H9 (cell line): ENCODE results near the gene GABBR2. TPM values are rescaled to one million over a fixed set of nuclear protein-coding genes. Genes with fewer than 3 reads are reported as not detected.

Experiments
- DNase-seq: peaks from one replicate; pipeline ENCODE4 v3.0.0-alpha.2; 2017
- H2AFZ ChIP-seq: one replicate; pipeline ENCODE4 v1.6.1; 2013; ENCODE audit warnings: mild to moderate bottlenecking, low read length, control low read depth, moderate library complexity
- H2AK5ac ChIP-seq: 2 replicates; pipeline ENCODE4 v1.6.1; 2013; ENCODE audit warnings: low read length, control low read depth, mixed read lengths; ENCODE audit not compliant: insufficient read length
- H2BK120ac ChIP-seq: one replicate; pipeline ENCODE4 v1.6.1; 2013; ENCODE audit warnings: low read depth, mild to moderate bottlenecking, low read length, control low read depth, inconsistent platforms; ENCODE audit not compliant: poor library complexity, severe bottlenecking
- H2BK12ac ChIP-seq: 2 replicates; pipeline ENCODE4 v1.6.1; 2013; ENCODE audit warnings: low read length, control low read depth, mixed read lengths, low read depth; ENCODE audit not compliant: insufficient read length
- H2BK15ac ChIP-seq: 2 replicates; pipeline ENCODE4 v1.6.1; 2013; ENCODE audit warnings: low read depth, low read length, control low read depth
- H2BK20ac ChIP-seq: one replicate; pipeline ENCODE4 v1.6.1; 2013; ENCODE audit warnings: low read depth, mild to moderate bottlenecking, low read length, control low read depth, inconsistent platforms; ENCODE audit not compliant: poor library complexity, severe bottlenecking
- H2BK5ac ChIP-seq: 2 replicates; pipeline ENCODE4 v1.6.1; 2013; ENCODE audit warnings: low read length, control low read depth, mixed read lengths; ENCODE audit not compliant: insufficient read length
- H3K14ac ChIP-seq: 2 replicates; pipeline ENCODE4 v1.6.1; 2013; ENCODE audit warnings: low read length, control low read depth; ENCODE audit not compliant: insufficient read depth
- H3K18ac ChIP-seq: 2 replicates; pipeline ENCODE4 v1.6.1; 2013; ENCODE audit warnings: low read depth, mild to moderate bottlenecking, mixed read lengths, low read length, control low read depth; ENCODE audit not compliant: insufficient read length
- H3K23ac ChIP-seq: 2 replicates; pipeline ENCODE4 v1.6.1; 2013; ENCODE audit warnings: low read length, control low read depth, mixed read lengths, low read depth; ENCODE audit not compliant: insufficient read length
- H3K23me2 ChIP-seq: 2 replicates; pipeline ENCODE4 v1.6.1; 2013; ENCODE audit warnings: low read depth, mild to moderate bottlenecking, mixed read lengths, low read length, control low read depth; ENCODE audit not compliant: insufficient read length, poor library complexity, severe bottlenecking
- H3K27ac ChIP-seq: 2 replicates; pipeline ENCODE4 v1.5.1; 2013; ENCODE audit warnings: low read length, control low read depth, mixed read lengths, low read depth; ENCODE audit not compliant: insufficient read length
- H3K27me3 ChIP-seq: 2 replicates; pipeline ENCODE4 v1.6.1; 2013; ENCODE audit warnings: low read length, control low read depth, inconsistent platforms; ENCODE audit not compliant: insufficient read depth
- H3K4ac ChIP-seq: 2 replicates; pipeline ENCODE4 v1.6.1; 2013; ENCODE audit warnings: low read depth, mild to moderate bottlenecking, control low read depth, inconsistent platforms, low read length, moderate library complexity
- H3K4me1 ChIP-seq: 2 replicates; pipeline ENCODE4 v1.6.1; 2013; ENCODE audit warnings: low read length, control low read depth, inconsistent platforms; ENCODE audit not compliant: insufficient read depth
- H3K4me2 ChIP-seq: 2 replicates; pipeline ENCODE4 v1.6.1; 2013; ENCODE audit warnings: low read length, control low read depth, mixed read lengths; ENCODE audit not compliant: insufficient read length, insufficient read depth
- H3K56ac ChIP-seq: 2 replicates; pipeline ENCODE4 v1.6.1; 2013; ENCODE audit warnings: low read depth, mild to moderate bottlenecking, mixed read lengths, low read length, control low read depth; ENCODE audit not compliant: insufficient read length
- H3K79me1 ChIP-seq: 2 replicates; pipeline ENCODE4 v1.6.1; 2013; ENCODE audit warnings: low read depth, mild to moderate bottlenecking, moderate library complexity, low read length, control low read depth, inconsistent platforms; ENCODE audit not compliant: insufficient read depth, poor library complexity, severe bottlenecking
- H3K79me2 ChIP-seq: 2 replicates; pipeline ENCODE4 v1.6.1; 2013; ENCODE audit warnings: low read length, control low read depth, inconsistent platforms; ENCODE audit not compliant: insufficient read depth
- H3K9ac ChIP-seq: 2 replicates; pipeline ENCODE4 v1.6.1; 2013; ENCODE audit warnings: low read length, control low read depth, mixed read lengths; ENCODE audit not compliant: insufficient read length; ENCODE audit errors: extremely low read depth
- H3K9me3 ChIP-seq: one replicate; pipeline ENCODE4 v1.6.1; 2013; ENCODE audit warnings: low read depth, low read length, inconsistent platforms; ENCODE audit not compliant: control insufficient read depth
- H3T11ph ChIP-seq: one replicate; pipeline ENCODE4 v1.6.1; 2013; ENCODE audit warnings: mild to moderate bottlenecking, low read length, control low read depth, inconsistent platforms
- H4K20me1 ChIP-seq: one replicate; pipeline ENCODE4 v1.6.1; 2013; ENCODE audit not compliant: control insufficient read depth, insufficient read length, insufficient read depth
- H4K5ac ChIP-seq: 2 replicates; pipeline ENCODE4 v1.6.1; 2013; ENCODE audit warnings: low read depth, mild to moderate bottlenecking, mixed read lengths, low read length, control low read depth; ENCODE audit not compliant: insufficient read length
- H4K8ac ChIP-seq: replicated peaks from 2 replicates; pipeline ENCODE4 v1.6.1; 2013; ENCODE audit warnings: low read length, control low read depth, mixed read lengths, low read depth; ENCODE audit not compliant: insufficient read length
- H4K91ac ChIP-seq: 2 replicates; pipeline ENCODE4 v1.6.1; 2013; ENCODE audit warnings: low read depth, mild to moderate bottlenecking, moderate library complexity, mixed read lengths, low read length, control low read depth; ENCODE audit not compliant: insufficient read length
- H3K27ac Mint-ChIP-seq, 3 experiments: 2 replicates in 2 of 3; 3 replicates in 1 of 3; pipeline ENCODE4 v1.8.0; 2020 to 2021; ENCODE audit warnings: mixed read lengths in 3 of 3, mild to moderate bottlenecking in 1 of 3, moderate library complexity in 1 of 3
- H3K27me3 Mint-ChIP-seq: 2 replicates; pipeline ENCODE4 v1.8.0; 2021; ENCODE audit warnings: low read depth, mild to moderate bottlenecking, moderate library complexity, mixed read lengths
- H3K36me3 Mint-ChIP-seq, 3 experiments: 2 replicates in 2 of 3; 3 replicates in 1 of 3; pipeline ENCODE4 v1.8.0; 2020 to 2021; ENCODE audit warnings: low read depth in 3 of 3, mixed read lengths in 3 of 3; ENCODE audit not compliant: insufficient read depth in 1 of 3
- H3K4me1 Mint-ChIP-seq, 2 experiments: 2 replicates each; pipeline ENCODE4 v1.8.0; 2020; ENCODE audit warnings: mixed read lengths in 2 of 2
- H3K4me3 Mint-ChIP-seq, 2 experiments: 2 replicates in 1 of 2; 3 replicates in 1 of 2; pipeline ENCODE4 v1.8.0; 2020 to 2021; ENCODE audit warnings: mild to moderate bottlenecking in 2 of 2, mixed read lengths in 2 of 2, moderate library complexity in 1 of 2
- H3K9me3 Mint-ChIP-seq, 2 experiments: 2 replicates in 1 of 2; 3 replicates in 1 of 2; pipeline ENCODE4 v1.8.0; 2020; ENCODE audit warnings: mild to moderate bottlenecking in 2 of 2, mixed read lengths in 2 of 2, moderate library complexity in 1 of 2
- CTCF ChIP-seq: fragments of 200-600 bp; sonication (generic); conservative IDR thresholded peaks from 3 replicates; pipeline ENCODE4 v1.8.0; 2021; ENCODE audit warnings: antibody characterized with exemption, mild to moderate bottlenecking
- whole genome bisulfite sequencing: extraction: QIAGEN DNeasy Blood & Tissue Kit; methylation state at CpG from one replicate; pipeline ENCODE4 v1.1.7; 2013; ENCODE audit warnings: missing lambda C conversion rate, low lambda C conversion rate, mixed read lengths; ENCODE audit not compliant: insufficient read length; ENCODE audit errors: extremely low coverage; 5-methylcytosine and 5-hydroxymethylcytosine counted together
- total RNA-seq: library from RNA; stranded (reverse); gene quantifications from 2 replicates; pipeline ENCODE4 v1.2.1, GENCODE V29; 2021

The GABBR2 gene
- total RNA-seq, 1 experiment from 2014 or later: 0.66 TPM

- Histone ChIP-seq H3K4me2 (no peak overlapping the region), H2BK20ac (no peak overlapping the region), H3K18ac (no peak overlapping the region), H3K23ac (no peak overlapping the region), H4K5ac (no peak overlapping the region), H3K14ac (no peak overlapping the region), H3T11ph (no peak overlapping the region), H4K20me1 (no peaks in the 10 kb centered on the region), H4K91ac (no peak overlapping the region), H2AFZ (no peak overlapping the region), H2BK120ac (no peak overlapping the region), H3K23me2 (no peaks in the 10 kb centered on the region), H2BK5ac (no peak overlapping the region), H3K4me1 (no peaks in the 10 kb centered on the region), H3K4ac (no peak overlapping the region), H2BK15ac (no peak overlapping the region), H3K79me2 (no peaks in the 10 kb centered on the region), H2AK5ac (no peak overlapping the region), H4K8ac (no peak overlapping the region), H3K9me3 (no peaks in the 10 kb centered on the region), H3K56ac (no peak overlapping the region), H3K79me1 (no peaks in the 10 kb centered on the region), H3K9ac (no peak overlapping the region), H3K27me3 (no peaks in the 10 kb centered on the region), H3K27ac (no peak overlapping the region), H2BK12ac (no peak overlapping the region)
- Mint-ChIP-seq H3K27me3 (no peaks in the 10 kb centered on the region; the same call in 1 of the 2 replicates), H3K4me1 (no peaks in the 10 kb centered on the region), H3K27ac (peak overlapping the region in 1 of 3 experiments; percentile 72; a peak in 1 of 7 replicates), H3K9me3 (peaks cover 4 to 5% of the 10 kb centered on the region in 2 experiments; a peak in 4 of 5 replicates), H3K4me3 (no peak overlapping the region), H3K36me3 (peaks cover 15 to 57% (median 37%) of the 10 kb centered on the region in 3 experiments)
- no peak for TF ChIP-seq CTCF
- DNase-seq: no peak
- no CpG with 5 or more reads among the region's 14 CpGs for WGBS
Measured at GRCh38 chr9:98743818-98744611, 35.3 kb upstream of the GABBR2 start.
